Testis (tissue), 2 donors: ENCODE measurements around the gene MPZL3.

ENCODE experiments used
- CTCF ChIP-seq, 3 experiments: fragments of 450-650 bp in 2 of 3; fragments of 200-600 bp in 1 of 3; sonication (generic) in 1 of 3; IDR thresholded peaks; one replicate each; pipeline ENCODE4 v1.5.1; 2016 to 2019; ENCODE audit warnings: antibody characterized with exemption in 3 of 3, mild to moderate bottlenecking in 2 of 3, moderate library complexity in 1 of 3
- POLR2A ChIP-seq: fragments of 450-650 bp; IDR thresholded peaks from one replicate; pipeline ENCODE4 v1.6.1; 2017; ENCODE audit warnings: antibody characterized with exemption, mild to moderate bottlenecking, moderate library complexity

GRCh38 chr11:118194835-118195627 lies 57.1 kb downstream of the MPZL3 start:
- no peak for TF ChIP-seq CTCF (IDR thresholded peaks at IDR 0.05)
- TF ChIP-seq POLR2A: no peak
